HCT116 (cell line): ENCODE data around the gene LRP1B. TPM values are rescaled to one million over a fixed set of nuclear protein-coding genes. Genes with fewer than 3 reads are reported as not detected.

Experiments used
- ATAC-seq: fragments of 200-7000 bp; cut with Tn5 transposase; 2 replicates; pipeline ENCODE4 v1.9.1; 2020; ENCODE audit warnings: mild to moderate bottlenecking, moderate library complexity
- BruUV-seq: library from RNA; stranded (reverse); fragments of 400-500 nt; replicated peaks from 2 replicates; lab custom pipeline; 2021; lab: Mats Ljungman, UMichigan
- CTCF ChIA-PET: fragments of 300-600 bp; sonication (Branson Sonifier 250); formaldehyde crosslinking; loops from one replicate; lab custom pipeline; 2021; ENCODE audit warnings: antibody characterized with exemption; lab: Charles Lee
- POLR2A ChIA-PET: fragments of 300-600, 350-600 bp; sonication (Branson Sonifier 250); formaldehyde crosslinking; loops from one replicate; lab custom pipeline; 2021; ENCODE audit warnings: antibody characterized with exemption; lab: Charles Lee
- RAD21 ChIA-PET, 2 experiments: fragments of 300-600 bp; sonication (Branson Sonifier 250); formaldehyde crosslinking; loops; one replicate each; lab custom pipeline; 2023; ENCODE audit warnings: low total read pairs in 2 of 2; ENCODE audit not compliant: uncharacterized antibody in 2 of 2, unreplicated experiment in 2 of 2, low non-redundant PET in 1 of 2; lab: Charles Lee
- DNase-seq: peaks from one replicate; pipeline ENCODE4 v3.0.0-alpha.2; 2010; ENCODE audit warnings: low read depth, low spot score
- H2AFZ ChIP-seq: fragments of 200-600 bp; shearing (Covaris generic), sonication (generic); 2 replicates; pipeline ENCODE4 v1.6.1; 2017; ENCODE audit warnings: low read depth, mixed run types, mixed read lengths, antibody characterized with exemption, low read length; ENCODE audit not compliant: poor library complexity, severe bottlenecking
- H3K27ac ChIP-seq: 2 replicates; pipeline ENCODE4 v1.5.1; 2012; ENCODE audit warnings: low read depth, low read length
- H3K27me3 ChIP-seq: fragments of 200-600 bp; sonication (generic); 2 replicates; pipeline ENCODE4 v1.6.1; 2016; ENCODE audit warnings: mixed run types, low read length, mixed read lengths; ENCODE audit not compliant: insufficient read depth
- H3K36me3 ChIP-seq, 2 experiments: fragments of 200-500 bp in 1 of 2; fragments of 200-600 bp in 1 of 2; sonication (Bioruptor generic) in 1 of 2; sonication (generic) in 1 of 2; 2 replicates each; pipeline versions ENCODE4 v1.5.1 to v1.6.1; 2014 to 2016; ENCODE audit warnings: low read length in 2 of 2, inconsistent platforms in 1 of 2, mixed read lengths in 1 of 2, mixed run types in 1 of 2; ENCODE audit not compliant: insufficient read depth in 2 of 2, control insufficient read depth in 1 of 2
- H3K4me1 ChIP-seq, 2 experiments: fragments of 200-600 bp in 1 of 2; sonication (generic) in 1 of 2; 2 replicates each; pipeline versions ENCODE4 v1.5.1 to v1.6.1; 2012 to 2017; ENCODE audit warnings: low read length in 2 of 2, inconsistent platforms in 1 of 2, mild to moderate bottlenecking in 1 of 2, mixed read lengths in 1 of 2, mixed run types in 1 of 2, moderate library complexity in 1 of 2; ENCODE audit not compliant: insufficient read depth in 2 of 2, control insufficient read depth in 1 of 2
- H3K4me2 ChIP-seq: fragments of 200-600 bp; sonication (generic); 2 replicates; pipeline ENCODE4 v1.6.1; 2017; ENCODE audit warnings: mixed run types, low read length, mixed read lengths
- H3K4me3 ChIP-seq, 2 experiments: fragments of 200-600 bp in 1 of 2; sonication (generic) in 1 of 2; replicated peaks in 1 of 2; 2 replicates each; pipeline ENCODE4 v1.5.1; 2011 to 2016; ENCODE audit warnings: low read length in 2 of 2, control low read depth in 1 of 2, low read depth in 1 of 2, mild to moderate bottlenecking in 1 of 2, mixed read lengths in 1 of 2, mixed run types in 1 of 2
- H3K79me2 ChIP-seq: fragments of 200-600 bp; sonication (generic); 2 replicates; pipeline ENCODE4 v1.6.1; 2017; ENCODE audit warnings: mild to moderate bottlenecking, mixed run types, low read length, moderate library complexity, mixed read lengths; ENCODE audit not compliant: insufficient read depth
- H3K9ac ChIP-seq: fragments of 200-600 bp; sonication (generic); 2 replicates; pipeline ENCODE4 v1.6.1; 2016; ENCODE audit warnings: low read length, mixed read lengths
- H3K9me2 ChIP-seq: fragments of 200-600 bp; sonication (generic), shearing (Covaris generic); 2 replicates; pipeline ENCODE4 v1.6.1; 2017; ENCODE audit warnings: mixed run types, mild to moderate bottlenecking, moderate library complexity; ENCODE audit not compliant: insufficient read depth
- H3K9me3 ChIP-seq, 2 experiments: fragments of 200-500 bp in 1 of 2; fragments of 200-600 bp in 1 of 2; sonication (Bioruptor generic) in 1 of 2; sonication (generic) in 1 of 2; 2 replicates each; pipeline ENCODE4 v1.6.1; 2014 to 2017; ENCODE audit warnings: low read length in 2 of 2, mixed read lengths in 2 of 2, inconsistent platforms in 1 of 2, low read depth in 1 of 2, mild to moderate bottlenecking in 1 of 2, mixed run types in 1 of 2, moderate library complexity in 1 of 2; ENCODE audit not compliant: control insufficient read depth in 1 of 2, insufficient read depth in 1 of 2
- H4K20me1 ChIP-seq: fragments of 200-600 bp; sonication (generic), shearing (Covaris generic); 2 replicates; pipeline ENCODE4 v1.6.1; 2017; ENCODE audit warnings: mixed run types, mild to moderate bottlenecking, moderate library complexity; ENCODE audit not compliant: insufficient read depth
- ATF3 ChIP-seq: IDR thresholded peaks from 2 replicates; pipeline ENCODE4 v1.6.1; 2012
- CEBPB ChIP-seq: IDR thresholded peaks from 2 replicates; pipeline ENCODE4 v1.6.1; 2012; ENCODE audit warnings: low read depth
- ELF1 ChIP-seq: IDR thresholded peaks from 2 replicates; pipeline ENCODE4 v1.6.1; 2012; ENCODE audit warnings: low read depth, borderline replicate concordance
- EZH2 ChIP-seq: fragments of 200-600 bp; sonication (generic); IDR thresholded peaks from 2 replicates; pipeline ENCODE4 v1.6.1; 2017; ENCODE audit warnings: antibody characterized with exemption, mixed run types
- EZH2phosphoT487 ChIP-seq: fragments of 200-600 bp; IDR thresholded peaks from 2 replicates; pipeline ENCODE4 v1.6.1; 2018; ENCODE audit warnings: antibody characterized with exemption, borderline replicate concordance
- FOSL1 ChIP-seq: IDR thresholded peaks from 2 replicates; pipeline ENCODE4 v1.6.1; 2012; ENCODE audit warnings: low read depth
- MAX ChIP-seq: IDR thresholded peaks from 2 replicates; pipeline ENCODE4 v1.6.1; 2012
- POLR2A ChIP-seq: IDR thresholded peaks from 2 replicates; pipeline ENCODE4 v1.7.0; 2011; ENCODE audit warnings: borderline replicate concordance; ENCODE audit not compliant: insufficient read depth, insufficient read length; ENCODE audit errors: extremely low read depth
- POLR2AphosphoS5 ChIP-seq: IDR thresholded peaks from 2 replicates; pipeline ENCODE4 v1.6.1; 2011; ENCODE audit warnings: mild to moderate bottlenecking, low read depth, low read length, moderate library complexity
- REST ChIP-seq: IDR thresholded peaks from 2 replicates; pipeline ENCODE4 v1.6.1; 2012; ENCODE audit warnings: low read depth
- TCF7L2 ChIP-seq: IDR thresholded peaks from 2 replicates; pipeline ENCODE4 v1.7.0; 2011; ENCODE audit warnings: borderline replicate concordance, inconsistent platforms; ENCODE audit not compliant: insufficient read depth, insufficient read length; ENCODE audit errors: extremely low read depth
- YY1 ChIP-seq: IDR thresholded peaks from 2 replicates; pipeline ENCODE4 v1.6.1; 2011; ENCODE audit warnings: low read length, low read depth, moderate library complexity, mild to moderate bottlenecking; ENCODE audit not compliant: insufficient replicate concordance; ENCODE audit errors: extremely low read depth
- ZBTB33 ChIP-seq: IDR thresholded peaks from 2 replicates; pipeline ENCODE4 v1.6.1; 2011; ENCODE audit warnings: mild to moderate bottlenecking, low read length, moderate library complexity; ENCODE audit not compliant: insufficient replicate concordance; ENCODE audit errors: extremely low read depth
- ZFX ChIP-seq: fragments of 450-650 bp; IDR thresholded peaks from 2 replicates; pipeline ENCODE4 v1.6.1; 2017
- ZNF274 ChIP-seq: fragments of 200-500 bp; sonication (Bioruptor generic); IDR thresholded peaks from 2 replicates; pipeline ENCODE4 v1.6.1; 2014; ENCODE audit warnings: mild to moderate bottlenecking, low read depth, low read length, inconsistent platforms
- intact Hi-C: fragments of 100-400 bp; cut with micrococcal nuclease; formaldehyde crosslinking; loops from 2 replicates; pipeline ENCODE4 v1.10.0; 2022
- total RNA-seq: library from RNA; stranded (reverse); gene quantifications from one replicate; pipeline ENCODE4 v1.2.1, GENCODE V29; 2021; ENCODE audit not compliant: unreplicated experiment

Gene LRP1B
- total RNA-seq, 1 experiment from 2014 or later = 0.34 TPM

GRCh38 chr2:140424471-140424870, 1706.3 kb downstream of the LRP1B start:
- Histone ChIP-seq H4K20me1 (no peaks in the 10 kb centered on the region), H3K27me3 (no peaks in the 10 kb centered on the region), H3K79me2 (no peaks in the 10 kb centered on the region), H3K9me3 (no peaks in the 10 kb centered on the region), H3K36me3 (no peaks in the 10 kb centered on the region), H3K9me2 (no peaks in the 10 kb centered on the region), H3K4me1 (no peaks in the 10 kb centered on the region), H2AFZ (no peak overlapping the region), H3K9ac (no peak overlapping the region), H3K27ac (no peak overlapping the region), H3K4me2 (no peak overlapping the region), H3K4me3 (no peak overlapping the region)
- ChIA-PET POLR2A (no interaction called here), CTCF (no interaction called here), RAD21 (no interaction called here)
- BruUV-seq = no TSS peak
- no peak for TF ChIP-seq ATF3
- TF ChIP-seq EZH2phosphoT487 = no peak
- no peak for TF ChIP-seq POLR2A
- TF ChIP-seq YY1 = no peak
- TF ChIP-seq FOSL1 = no peak
- no peak for TF ChIP-seq EZH2
- TF ChIP-seq TCF7L2 = no peak
- no peak for TF ChIP-seq CEBPB
- no peak for TF ChIP-seq ZBTB33
- no peak for TF ChIP-seq ZFX
- TF ChIP-seq MAX = no peak
- TF ChIP-seq ZNF274 = no peak
- TF ChIP-seq REST = no peak
- no peak for TF ChIP-seq ELF1
- no peak for TF ChIP-seq POLR2AphosphoS5
- intact Hi-C loops = no loop called here
- DNase-seq = no peak
- ATAC-seq = no peak
